Rectal smooth muscle tissue (tissue), 1 donor: Measurements from ENCODE around the gene CPLX1.
"Not testable (repeated sequence)": the region's sequence is repeated elsewhere in the genome, so short reads cannot be mapped to it uniquely, and the experiment has no call there.

Source experiments
- H3K27ac ChIP-seq: one replicate; pipeline ENCODE4 v1.7.0; 2013; ENCODE audit warnings: low read depth, low read length, inconsistent platforms
- H3K27me3 ChIP-seq: one replicate; pipeline ENCODE4 v1.7.0; 2013; ENCODE audit warnings: low read length; ENCODE audit not compliant: control insufficient read depth, insufficient read depth
- H3K36me3 ChIP-seq: one replicate; pipeline ENCODE4 v1.7.0; 2013; ENCODE audit warnings: low read length; ENCODE audit not compliant: control insufficient read depth, insufficient read depth
- H3K4me1 ChIP-seq: one replicate; pipeline ENCODE4 v1.7.0; 2013; ENCODE audit warnings: low read length; ENCODE audit not compliant: control insufficient read depth, insufficient read depth
- H3K4me3 ChIP-seq: one replicate; pipeline ENCODE4 v1.7.0; 2013; ENCODE audit warnings: low read length
- H3K9ac ChIP-seq: one replicate; pipeline ENCODE4 v1.7.0; 2013; ENCODE audit warnings: low read length

CPLX1 gene

GRCh38 chr4:777520-778262 lies 48.2 kb downstream of the CPLX1 start:
- Histone ChIP-seq H3K4me1 (peaks cover 12% of the 10 kb centered on the region), H3K36me3 (peaks cover 22% of the 10 kb centered on the region)

GRCh38 chr4:776743-777441 lies 49.0 kb downstream of the CPLX1 start:
- Histone ChIP-seq H3K4me1 (peaks cover 12% of the 10 kb centered on the region), H3K36me3 (peaks cover 22% of the 10 kb centered on the region), H3K9ac (no peak overlapping the region), H3K27ac (no peak overlapping the region), H3K4me3 (no peak overlapping the region), H3K27me3 (no peaks in the 10 kb centered on the region)

More at GRCh38 chr4:777520-778262, 48.2 kb downstream of the CPLX1 start:
- Histone ChIP-seq H3K27ac (no peak overlapping the region), H3K9ac (no peak overlapping the region), H3K4me3 (no peak overlapping the region), H3K27me3 (no peaks in the 10 kb centered on the region)

GRCh38 chr4:775485-775884 lies 50.4 kb downstream of the CPLX1 start:
- peaks cover 22% of the 10 kb centered on the region for H3K36me3 ChIP-seq
- H3K27ac ChIP-seq, H3K4me1 ChIP-seq, H3K27me3 ChIP-seq, H3K9ac ChIP-seq, H3K4me3 ChIP-seq: not testable (repeated sequence)

GRCh38 chr4:774419-775092 lies 51.4 kb downstream of the CPLX1 start:
- H3K27ac ChIP-seq, H3K4me1 ChIP-seq: not testable (repeated sequence)

GRCh38 chr4:773214-773613 lies 52.7 kb downstream of the CPLX1 start:
- peaks cover 28% of the 10 kb centered on the region for H3K36me3 ChIP-seq
- no peak overlapping the region for H3K27ac ChIP-seq
- no peaks in the 10 kb centered on the region for H3K4me1 ChIP-seq
- no peak overlapping the region for H3K4me3 ChIP-seq
- no peaks in the 10 kb centered on the region for H3K27me3 ChIP-seq
- H3K9ac ChIP-seq: no peak overlapping the region

More at GRCh38 chr4:774419-775092, 51.4 kb downstream of the CPLX1 start:
- H3K4me3 ChIP-seq, H3K27me3 ChIP-seq, H3K9ac ChIP-seq: not testable (repeated sequence)
- peaks cover 24% of the 10 kb centered on the region for H3K36me3 ChIP-seq

- Histone ChIP-seq H3K36me3 (peaks cover 28% of the 10 kb centered on the region), H3K4me3 (no peak overlapping the region), H3K27ac (no peak overlapping the region), H3K27me3 (no peaks in the 10 kb centered on the region), H3K4me1 (no peaks in the 10 kb centered on the region), H3K9ac (no peak overlapping the region)
Measured at GRCh38 chr4:772776-773175, 53.2 kb downstream of the CPLX1 start.

- Histone ChIP-seq H3K36me3 (peaks cover 27% of the 10 kb centered on the region), H3K4me1 (no peaks in the 10 kb centered on the region), H3K27ac (no peak overlapping the region), H3K9ac (no peak overlapping the region), H3K27me3 (no peaks in the 10 kb centered on the region), H3K4me3 (no peak overlapping the region)
Measured at GRCh38 chr4:772118-772517, 53.8 kb downstream of the CPLX1 start.

- no peaks in the 10 kb centered on the region for H3K27me3 ChIP-seq
- no peak overlapping the region for H3K4me3 ChIP-seq
- no peaks in the 10 kb centered on the region for H3K4me1 ChIP-seq
- H3K9ac ChIP-seq: no peak overlapping the region
- peaks cover 28% of the 10 kb centered on the region for H3K36me3 ChIP-seq
- no peak overlapping the region for H3K27ac ChIP-seq
Measured at GRCh38 chr4:771464-771863, 54.5 kb downstream of the CPLX1 start.

- Histone ChIP-seq H3K4me1 (no peaks in the 10 kb centered on the region), H3K27me3 (no peaks in the 10 kb centered on the region), H3K27ac (no peak overlapping the region), H3K36me3 (peaks cover 22% of the 10 kb centered on the region), H3K4me3 (no peak overlapping the region), H3K9ac (no peak overlapping the region)
Measured at GRCh38 chr4:770022-770421, 55.9 kb downstream of the CPLX1 start.

- no peaks in the 10 kb centered on the region for H3K4me1 ChIP-seq
- H3K9ac ChIP-seq: no peak overlapping the region
- H3K4me3 ChIP-seq: no peak overlapping the region
- peaks cover 20% of the 10 kb centered on the region for H3K36me3 ChIP-seq
- no peak overlapping the region for H3K27ac ChIP-seq
- no peaks in the 10 kb centered on the region for H3K27me3 ChIP-seq
Measured at GRCh38 chr4:769511-769910, 56.4 kb downstream of the CPLX1 start.

GRCh38 chr4:768995-769394 lies 56.9 kb downstream of the CPLX1 start:
- no peaks in the 10 kb centered on the region for H3K4me1 ChIP-seq
- H3K27me3 ChIP-seq: no peaks in the 10 kb centered on the region
- peaks cover 17% of the 10 kb centered on the region for H3K36me3 ChIP-seq
- H3K27ac ChIP-seq: no peak overlapping the region
- H3K4me3 ChIP-seq: no peak overlapping the region
- no peak overlapping the region for H3K9ac ChIP-seq

- H3K27ac ChIP-seq: no peak overlapping the region
- H3K27me3 ChIP-seq: no peaks in the 10 kb centered on the region
- no peak overlapping the region for H3K9ac ChIP-seq
- H3K36me3 ChIP-seq: peaks cover 26% of the 10 kb centered on the region
- H3K4me1 ChIP-seq: no peaks in the 10 kb centered on the region
- H3K4me3 ChIP-seq: no peak overlapping the region
Measured at GRCh38 chr4:768076-768475, 57.9 kb downstream of the CPLX1 start.
